K562 (cell line): Measurements from ENCODE around the gene WFIKKN2. TPM values are rescaled to one million over a fixed set of nuclear protein-coding genes. Genes with fewer than 3 reads are reported as not detected.

Experiments used
- ATAC-seq: fragments of 200-7000 bp; cut with Tn5 transposase; 3 replicates; pipeline ENCODE4 v1.9.1; 2020; ENCODE audit warnings: moderate library complexity
- BruUV-seq: library from RNA; stranded (reverse); fragments of 400-500 nt; replicated peaks from 2 replicates; lab custom pipeline; 2021; lab: Mats Ljungman, UMichigan
- CTCF ChIA-PET: fragments of 300-600 bp; formaldehyde crosslinking; extraction: SDS; loops from one replicate; lab custom pipeline; 2021; ENCODE audit warnings: low intra/inter-chr PET ratio; lab: Yijun Ruan, JAX
- POLR2A ChIA-PET: fragments of 300-600, 350-650 bp; sonication (Branson Sonifier 250); formaldehyde crosslinking; extraction: SDS; loops from one replicate; lab custom pipeline; 2021; ENCODE audit warnings: antibody characterized with exemption, inconsistent platforms; lab: Yijun Ruan, JAX
- DNase-seq, 4 experiments: peaks; one replicate each; pipeline versions ENCODE4 v3.0.0 to v3.0.0-alpha.2; 2011 to 2018; ENCODE audit warnings: low spot score in 3 of 4, mixed read lengths in 3 of 4; ENCODE audit errors: extremely low read depth in 1 of 4
- FAIRE-seq: peaks from 2 replicates; lab custom pipeline; 2011; peaks lifted over from hg19 to GRCh38; lab: Jason Lieb, UNC
- H2AFZ ChIP-seq: 2 replicates; pipeline ENCODE4 v1.6.0; 2011; ENCODE audit warnings: low read depth, low read length, control low read depth, inconsistent platforms
- H3K27ac ChIP-seq: fragments of 200-600 bp; 3 replicates; pipeline ENCODE4 v1.8.0; 2011; ENCODE audit warnings: low read depth, mild to moderate bottlenecking, control low read depth, inconsistent platforms, low read length, moderate library complexity, mixed read lengths; ENCODE audit errors: extremely low read depth
- H3K27me3 ChIP-seq, 2 experiments: fragments of 300-600 bp in 1 of 2; 2 replicates in 1 of 2; 3 replicates in 1 of 2; pipeline versions ENCODE4 v1.6.0 to v1.8.0; 2011; ENCODE audit warnings: inconsistent platforms in 2 of 2, low read length in 2 of 2, mild to moderate bottlenecking in 1 of 2, mixed read lengths in 1 of 2, moderate library complexity in 1 of 2; ENCODE audit not compliant: control insufficient read depth in 2 of 2, insufficient read depth in 2 of 2
- H3K36me3 ChIP-seq: fragments of 300-600 bp; 3 replicates; pipeline ENCODE4 v1.8.0; 2011; ENCODE audit warnings: mild to moderate bottlenecking, low read length, inconsistent platforms; ENCODE audit not compliant: control insufficient read depth, insufficient read depth
- H3K4me1 ChIP-seq, 2 experiments: fragments of 200-600 bp in 1 of 2; replicated peaks in 1 of 2; 2 replicates in 1 of 2; 3 replicates in 1 of 2; pipeline versions ENCODE4 v1.5.1 to v1.8.0; 2011; ENCODE audit warnings: inconsistent platforms in 2 of 2, low read length in 2 of 2, mild to moderate bottlenecking in 1 of 2, mixed read lengths in 1 of 2, moderate library complexity in 1 of 2; ENCODE audit not compliant: control insufficient read depth in 2 of 2, insufficient read depth in 2 of 2
- H3K4me2 ChIP-seq: 2 replicates; pipeline ENCODE4 v1.6.1; 2011; ENCODE audit warnings: low read length, control low read depth, inconsistent platforms, mixed read lengths; ENCODE audit not compliant: insufficient read depth
- H3K4me3 ChIP-seq: fragments of 200-600 bp; sonication (generic), shearing (Covaris generic); 2 replicates; pipeline ENCODE4 v1.5.1; 2016; ENCODE audit warnings: control low read depth, inconsistent platforms
- H3K79me2 ChIP-seq: fragments of 200-600 bp; 3 replicates; pipeline ENCODE4 v1.8.0; 2011; ENCODE audit warnings: low read length, inconsistent platforms; ENCODE audit not compliant: control insufficient read depth, insufficient read depth
- H3K9ac ChIP-seq, 2 experiments: 2 replicates each; pipeline versions ENCODE4 v1.6.0 to v1.6.1; 2011; ENCODE audit warnings: low read depth in 2 of 2, low read length in 2 of 2, control low read depth in 1 of 2, inconsistent platforms in 1 of 2, mild to moderate bottlenecking in 1 of 2, mixed read lengths in 1 of 2; ENCODE audit not compliant: insufficient read depth in 1 of 2
- H3K9me1 ChIP-seq: one replicate; pipeline ENCODE4 v1.6.0; 2011; ENCODE audit warnings: inconsistent platforms, mild to moderate bottlenecking, low read length, moderate library complexity; ENCODE audit not compliant: control insufficient read depth, insufficient read depth
- H3K9me3 ChIP-seq: replicated peaks from 2 replicates; pipeline ENCODE4 v1.5.1; 2011; ENCODE audit warnings: low read depth, low read length, inconsistent platforms; ENCODE audit not compliant: control insufficient read depth, insufficient read depth
- H4K20me1 ChIP-seq: replicated peaks from 2 replicates; pipeline ENCODE4 v1.6.1; 2011; ENCODE audit warnings: low read length, inconsistent platforms, mixed read lengths; ENCODE audit not compliant: control insufficient read depth, insufficient read depth
- ARHGAP35 ChIP-seq: fragments of 450-650 bp; IDR thresholded peaks from 2 replicates; pipeline ENCODE4 v1.6.1; 2018; ENCODE audit not compliant: partially characterized antibody
- CREBBP ChIP-seq: IDR thresholded peaks from one replicate; pipeline ENCODE4 v1.6.1; 2012; ENCODE audit warnings: low read depth, mild to moderate bottlenecking, control low read depth, inconsistent platforms, low read length
- FOS ChIP-seq: IDR thresholded peaks from 3 replicates; pipeline ENCODE4 v1.6.1; 2011; ENCODE audit not compliant: insufficient read length; ENCODE audit errors: extremely low read depth
- FOXK1 ChIP-seq: sonication (generic); formaldehyde crosslinking; IDR thresholded peaks from 2 replicates; pipeline ENCODE4 v1.8.0; 2022; ENCODE audit warnings: missing genetic modification reagents, mild to moderate bottlenecking, borderline replicate concordance
- HDAC3 ChIP-seq: fragments of 450-650 bp; IDR thresholded peaks from 2 replicates; pipeline ENCODE4 v1.6.1; 2018; ENCODE audit warnings: borderline replicate concordance, mild to moderate bottlenecking, moderate library complexity; ENCODE audit not compliant: partially characterized antibody
- HLTF ChIP-seq: fragments of 450-650 bp; IDR thresholded peaks from 2 replicates; pipeline ENCODE4 v1.6.1; 2016
- MTA2 ChIP-seq: fragments of 450-650 bp; IDR thresholded peaks from 2 replicates; pipeline ENCODE4 v1.6.1; 2016; ENCODE audit warnings: low read depth
- MTF1 ChIP-seq: fragments of 250-450 bp; sonication (Bioruptor Pico); IDR thresholded peaks from 2 replicates; pipeline ENCODE4 v1.9.0; 2021; ENCODE audit warnings: moderate library complexity, mild to moderate bottlenecking, inconsistent platforms, borderline replicate concordance
- MYC ChIP-seq, 2 experiments: fragments of 250-450 bp in 1 of 2; sonication (Bioruptor Pico) in 1 of 2; IDR thresholded peaks; 2 replicates each; pipeline versions ENCODE4 v1.5.1 to v1.6.1; 2012 to 2021; ENCODE audit warnings: low read depth in 2 of 2, borderline replicate concordance in 1 of 2, improper control_type of control experiment in 1 of 2, low read length in 1 of 2, mild to moderate bottlenecking in 1 of 2, moderate library complexity in 1 of 2
- PHF21A ChIP-seq: fragments of 450-650 bp; IDR thresholded peaks from 2 replicates; pipeline ENCODE4 v1.6.1; 2017; ENCODE audit warnings: low read depth, borderline replicate concordance
- ZNF57 ChIP-seq: fragments of 450-650 bp; formaldehyde crosslinking; IDR thresholded peaks from 2 replicates; pipeline ENCODE4 v1.4.0; 2020; ENCODE audit warnings: mild to moderate bottlenecking, moderate library complexity
- WGBS: fragments of 100-300 bp; shearing (Covaris generic); methylation state at CpG from one replicate; pipeline ENCODE4 v1.1.6; 2016; ENCODE audit warnings: low coverage, mixed read lengths; ENCODE audit not compliant: insufficient coverage; ENCODE audit errors: missing lambda C conversion rate; 5-methylcytosine and 5-hydroxymethylcytosine counted together
- in situ Hi-C: fragments of 300-500 bp; cut with MboI; formaldehyde crosslinking; loops from 4 replicates; pipeline ENCODE4 v1.15.0; 2018; ENCODE audit warnings: inconsistent platforms, mixed read lengths
- intact Hi-C: fragments of 100-400 bp; cut with micrococcal nuclease; formaldehyde crosslinking; loops from 2 replicates; pipeline ENCODE4 v1.14.2; 2022
- polyA plus RNA-seq, 8 experiments: library from polyadenylated mRNA; depleted of rRNA in 4 of 8; stranded (reverse) in 5 of 8; unstranded in 3 of 8; fragments of >200 nt; fragmentation: Nextera tagmentation in 2 of 8; fragmentation: Illumina TruSeq in 1 of 8; extraction: Ambion mirVana in 2 of 8; extraction: Trizol in 1 of 8; gene quantifications; 2 replicates each; pipeline versions ENCODE4 v1.2.1 to v1.2.3, GENCODE V29; 2011 to 2014; ENCODE audit warnings: inconsistent platforms in 1 of 8, missing spikeins in 1 of 8
- total RNA-seq, 7 experiments: library from RNA; depleted of rRNA in 6 of 7; stranded (reverse); fragments of >200 nt in 6 of 7; fragmentation: Illumina TruSeq in 2 of 7; extraction: Trizol in 2 of 7; gene quantifications; 2 replicates each; pipeline versions ENCODE4 v1.2.1 to v1.2.3, GENCODE V29; 2011 to 2021; ENCODE audit warnings: low replicate concordance in 1 of 7
- TF ChIP-seq, protein P1 (sequence below), 3 experiments: fragments of 200-800 bp in 1 of 3; fragments of 250-450 bp in 1 of 3; fragments of 450-650 bp in 1 of 3; sonication (Bioruptor Pico) in 1 of 3; sonication (Bioruptor generic) in 1 of 3; formaldehyde crosslinking in 1 of 3; IDR thresholded peaks; 2 replicates each; pipeline versions ENCODE4 v1.6.1 to v1.8.0; 2016 to 2022; ENCODE audit warnings: mild to moderate bottlenecking in 2 of 3, missing genetic modification characterization in 2 of 3, missing compliant biosample characterization in 1 of 3, moderate library complexity in 1 of 3
- TF ChIP-seq, protein P2 (sequence below): fragments of 250-450 bp; sonication (Bioruptor Pico); IDR thresholded peaks from 2 replicates; pipeline ENCODE4 v1.6.1; 2021; ENCODE audit warnings: mild to moderate bottlenecking
- TF ChIP-seq, protein P3 (sequence below): IDR thresholded peaks from 3 replicates; pipeline ENCODE4 v1.6.1; 2011; ENCODE audit warnings: borderline replicate concordance, mild to moderate bottlenecking; ENCODE audit not compliant: insufficient read length, insufficient read depth
- TF ChIP-seq, protein P4 (sequence below): fragments of 250-450 bp; sonication (Bioruptor Pico); IDR thresholded peaks from 2 replicates; pipeline ENCODE4 v1.5.0; 2021

WFIKKN2 gene
- total and polyA plus RNA-seq, 9 of the 15 experiments (the other 6 are each of a cell fraction or from before 2014, with no cell fraction given), result 0.07 TPM; not detected in 8

DNA sequence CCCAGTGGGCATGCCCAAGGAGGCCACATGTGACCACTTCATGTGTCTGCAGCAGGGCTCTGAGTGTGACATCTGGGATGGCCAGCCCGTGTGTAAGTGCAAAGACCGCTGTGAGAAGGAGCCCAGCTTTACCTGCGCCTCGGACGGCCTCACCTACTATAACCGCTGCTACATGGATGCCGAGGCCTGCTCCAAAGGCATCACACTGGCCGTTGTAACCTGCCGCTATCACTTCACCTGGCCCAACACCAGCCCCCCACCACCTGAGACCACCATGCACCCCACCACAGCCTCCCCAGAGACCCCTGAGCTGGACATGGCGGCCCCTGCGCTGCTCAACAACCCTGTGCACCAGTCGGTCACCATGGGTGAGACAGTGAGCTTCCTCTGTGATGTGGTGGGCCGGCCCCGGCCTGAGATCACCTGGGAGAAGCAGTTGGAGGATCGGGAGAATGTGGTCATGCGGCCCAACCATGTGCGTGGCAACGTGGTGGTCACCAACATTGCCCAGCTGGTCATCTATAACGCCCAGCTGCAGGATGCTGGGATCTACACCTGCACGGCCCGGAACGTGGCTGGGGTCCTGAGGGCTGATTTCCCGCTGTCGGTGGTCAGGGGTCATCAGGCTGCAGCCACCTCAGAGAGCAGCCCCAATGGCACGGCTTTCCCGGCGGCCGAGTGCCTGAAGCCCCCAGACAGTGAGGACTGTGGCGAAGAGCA is 4.4 kb downstream of the WFIKKN2 start:
- Histone ChIP-seq H3K9ac (no peak overlapping the region), H3K36me3 (no peaks in the 10 kb centered on the region), H3K9me3 (no peaks in the 10 kb centered on the region), H2AFZ (no peak overlapping the region), H3K79me2 (no peaks in the 10 kb centered on the region), H3K4me3 (no peak overlapping the region), H3K4me1 (peaks cover 0 to 26% of the 10 kb centered on the region in 2 experiments; a peak in 2 of 5 replicates), H3K4me2 (no peak overlapping the region), H3K27me3 (peaks cover 0 to 13% of the 10 kb centered on the region in 2 experiments; a peak in 2 of 5 replicates), H3K27ac (no peak overlapping the region), H3K9me1 (no peaks in the 10 kb centered on the region), H4K20me1 (no peaks in the 10 kb centered on the region; the same call in 1 of the 2 replicates)
- ChIA-PET CTCF (interaction anchor here (6.1 kb wide), 1 partner anchor 57 kb away, joined by 72 read pairs; no protein-coding TSS in a partner anchor), POLR2A (interaction anchor here (0.6 to 1.2 kb wide), 3 partner anchors 12 to 398 kb away, joined by 3 to 6 read pairs (median 3); partner anchors contain the start of gene TOB1)
- intact Hi-C loops (loop anchor here (5.0 kb wide), 1 partner anchor 357 kb away; no protein-coding TSS in a partner anchor), in situ Hi-C loops (loop anchor here (5.0 kb wide), 1 partner anchor 57 kb away; no protein-coding TSS in a partner anchor)
- FAIRE-seq, result no peak
- no peak for DNase-seq
- WGBS, result 62% methylated on average over 29 of the region's 29 CpGs
- BruUV-seq, result no TSS peak
- ATAC-seq, result no peak
- TF ChIP-seq ZNF57 (CRISPR knock-in tag), result no peak
- TF ChIP-seq CREBBP, result no peak
- TF ChIP-seq, protein P1, sequence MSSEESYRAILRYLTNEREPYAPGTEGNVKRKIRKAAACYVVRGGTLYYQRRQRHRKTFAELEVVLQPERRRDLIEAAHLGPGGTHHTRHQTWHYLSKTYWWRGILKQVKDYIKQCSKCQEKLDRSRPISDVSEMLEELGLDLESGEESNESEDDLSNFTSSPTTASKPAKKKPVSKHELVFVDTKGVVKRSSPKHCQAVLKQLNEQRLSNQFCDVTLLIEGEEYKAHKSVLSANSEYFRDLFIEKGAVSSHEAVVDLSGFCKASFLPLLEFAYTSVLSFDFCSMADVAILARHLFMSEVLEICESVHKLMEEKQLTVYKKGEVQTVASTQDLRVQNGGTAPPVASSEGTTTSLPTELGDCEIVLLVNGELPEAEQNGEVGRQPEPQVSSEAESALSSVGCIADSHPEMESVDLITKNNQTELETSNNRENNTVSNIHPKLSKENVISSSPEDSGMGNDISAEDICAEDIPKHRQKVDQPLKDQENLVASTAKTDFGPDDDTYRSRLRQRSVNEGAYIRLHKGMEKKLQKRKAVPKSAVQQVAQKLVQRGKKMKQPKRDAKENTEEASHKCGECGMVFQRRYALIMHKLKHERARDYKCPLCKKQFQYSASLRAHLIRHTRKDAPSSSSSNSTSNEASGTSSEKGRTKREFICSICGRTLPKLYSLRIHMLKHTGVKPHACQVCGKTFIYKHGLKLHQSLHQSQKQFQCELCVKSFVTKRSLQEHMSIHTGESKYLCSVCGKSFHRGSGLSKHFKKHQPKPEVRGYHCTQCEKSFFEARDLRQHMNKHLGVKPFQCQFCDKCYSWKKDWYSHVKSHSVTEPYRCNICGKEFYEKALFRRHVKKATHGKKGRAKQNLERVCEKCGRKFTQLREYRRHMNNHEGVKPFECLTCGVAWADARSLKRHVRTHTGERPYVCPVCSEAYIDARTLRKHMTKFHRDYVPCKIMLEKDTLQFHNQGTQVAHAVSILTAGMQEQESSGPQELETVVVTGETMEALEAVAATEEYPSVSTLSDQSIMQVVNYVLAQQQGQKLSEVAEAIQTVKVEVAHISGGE (CRISPR knock-in tag; IDR thresholded peaks at IDR 0.05), result no peak
- TF ChIP-seq HLTF, result no peak
- TF ChIP-seq, protein P2, sequence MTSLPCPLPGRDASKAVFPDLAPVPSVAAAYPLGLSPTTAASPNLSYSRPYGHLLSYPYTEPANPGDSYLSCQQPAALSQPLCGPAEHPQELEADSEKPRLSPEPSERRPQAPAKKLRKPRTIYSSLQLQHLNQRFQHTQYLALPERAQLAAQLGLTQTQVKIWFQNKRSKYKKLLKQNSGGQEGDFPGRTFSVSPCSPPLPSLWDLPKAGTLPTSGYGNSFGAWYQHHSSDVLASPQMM (CRISPR knock-in tag), result no peak
- TF ChIP-seq FOS, result no peak
- no peak for TF ChIP-seq MTA2
- no peak for TF ChIP-seq MTF1 (CRISPR knock-in tag)
- no peak for TF ChIP-seq FOXK1 (CRISPR knock-in tag)
- TF ChIP-seq, protein P3, sequence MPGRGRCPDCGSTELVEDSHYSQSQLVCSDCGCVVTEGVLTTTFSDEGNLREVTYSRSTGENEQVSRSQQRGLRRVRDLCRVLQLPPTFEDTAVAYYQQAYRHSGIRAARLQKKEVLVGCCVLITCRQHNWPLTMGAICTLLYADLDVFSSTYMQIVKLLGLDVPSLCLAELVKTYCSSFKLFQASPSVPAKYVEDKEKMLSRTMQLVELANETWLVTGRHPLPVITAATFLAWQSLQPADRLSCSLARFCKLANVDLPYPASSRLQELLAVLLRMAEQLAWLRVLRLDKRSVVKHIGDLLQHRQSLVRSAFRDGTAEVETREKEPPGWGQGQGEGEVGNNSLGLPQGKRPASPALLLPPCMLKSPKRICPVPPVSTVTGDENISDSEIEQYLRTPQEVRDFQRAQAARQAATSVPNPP, result no peak
- no peak for TF ChIP-seq ARHGAP35
- TF ChIP-seq, protein P4, sequence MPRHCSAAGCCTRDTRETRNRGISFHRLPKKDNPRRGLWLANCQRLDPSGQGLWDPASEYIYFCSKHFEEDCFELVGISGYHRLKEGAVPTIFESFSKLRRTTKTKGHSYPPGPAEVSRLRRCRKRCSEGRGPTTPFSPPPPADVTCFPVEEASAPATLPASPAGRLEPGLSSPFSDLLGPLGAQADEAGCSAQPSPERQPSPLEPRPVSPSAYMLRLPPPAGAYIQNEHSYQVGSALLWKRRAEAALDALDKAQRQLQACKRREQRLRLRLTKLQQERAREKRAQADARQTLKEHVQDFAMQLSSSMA (CRISPR knock-in tag), result no peak
- no peak for TF ChIP-seq HDAC3
- no peak for TF ChIP-seq PHF21A
- TF ChIP-seq MYC (IDR thresholded peaks at IDR 0.05; ENCODE audit: low read depth, low read length), result no peak
- no peak for TF ChIP-seq MYC (CRISPR knock-in tag; IDR thresholded peaks at IDR 0.05; ENCODE audit: borderline replicate concordance, low read depth)
